ENCODE measurements around the gene LAMC3. TPM values are rescaled to one million over a fixed set of nuclear protein-coding genes. Genes with fewer than 3 reads are reported as not detected.

Gene LAMC3
- total RNA-seq, 1 donor, result not detected

DNA sequence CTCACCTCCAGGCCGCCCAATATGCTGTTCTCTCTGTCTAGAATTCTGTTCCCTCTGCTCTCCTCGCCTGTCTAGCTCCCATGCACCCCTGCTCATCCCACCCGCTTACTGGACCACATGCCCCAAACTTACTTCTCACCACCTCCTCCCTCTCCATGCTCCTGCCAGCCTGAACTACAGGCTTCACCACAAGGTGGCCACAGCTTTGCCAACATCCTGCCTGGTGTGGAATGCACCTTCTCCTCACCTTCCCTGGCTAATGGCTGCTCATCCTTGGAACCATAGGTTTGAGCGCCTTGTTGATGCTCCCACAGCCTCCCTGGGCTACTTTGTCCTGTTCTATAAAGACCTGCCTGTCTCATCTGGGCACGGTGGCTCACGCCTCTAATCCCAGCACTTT is 9.6 kb downstream of the LAMC3 start:
- Histone ChIP-seq H4K20me1 (ENCODE audit: insufficient read depth, low read length) (no peaks in the 10 kb centered on the region), H3K27ac (ENCODE audit: low read depth, low read length) (no peak overlapping the region), H2AFZ (ENCODE audit: low read length) (no peak overlapping the region), H3K36me3 (ENCODE audit: insufficient read depth, low read length) (no peaks in the 10 kb centered on the region), H3K4me3 (ENCODE audit: insufficient read depth, low read length) (no peak overlapping the region), H3K4me1 (ENCODE audit: insufficient read depth, low read length) (peaks cover 5% of the 10 kb centered on the region), H3K79me2 (ENCODE audit: insufficient read depth, low read length) (no peaks in the 10 kb centered on the region), H3K9me3 (ENCODE audit: low read depth, low read length) (peaks cover 3% of the 10 kb centered on the region), H3K27me3 (ENCODE audit: insufficient read depth, low read length) (peaks cover 13% of the 10 kb centered on the region), H3K4me2 (ENCODE audit: insufficient read depth, low read length) (no peak overlapping the region)
- TF ChIP-seq, protein P1, sequence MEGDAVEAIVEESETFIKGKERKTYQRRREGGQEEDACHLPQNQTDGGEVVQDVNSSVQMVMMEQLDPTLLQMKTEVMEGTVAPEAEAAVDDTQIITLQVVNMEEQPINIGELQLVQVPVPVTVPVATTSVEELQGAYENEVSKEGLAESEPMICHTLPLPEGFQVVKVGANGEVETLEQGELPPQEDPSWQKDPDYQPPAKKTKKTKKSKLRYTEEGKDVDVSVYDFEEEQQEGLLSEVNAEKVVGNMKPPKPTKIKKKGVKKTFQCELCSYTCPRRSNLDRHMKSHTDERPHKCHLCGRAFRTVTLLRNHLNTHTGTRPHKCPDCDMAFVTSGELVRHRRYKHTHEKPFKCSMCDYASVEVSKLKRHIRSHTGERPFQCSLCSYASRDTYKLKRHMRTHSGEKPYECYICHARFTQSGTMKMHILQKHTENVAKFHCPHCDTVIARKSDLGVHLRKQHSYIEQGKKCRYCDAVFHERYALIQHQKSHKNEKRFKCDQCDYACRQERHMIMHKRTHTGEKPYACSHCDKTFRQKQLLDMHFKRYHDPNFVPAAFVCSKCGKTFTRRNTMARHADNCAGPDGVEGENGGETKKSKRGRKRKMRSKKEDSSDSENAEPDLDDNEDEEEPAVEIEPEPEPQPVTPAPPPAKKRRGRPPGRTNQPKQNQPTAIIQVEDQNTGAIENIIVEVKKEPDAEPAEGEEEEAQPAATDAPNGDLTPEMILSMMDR (IDR thresholded peaks at IDR 0.05; ENCODE audit: extremely low read depth, low read depth, low read length), result peak; percentile 12
- DNase-seq (ENCODE audit: insufficient read length, low spot score, missing footprints), result peak; percentile 84

DNA sequence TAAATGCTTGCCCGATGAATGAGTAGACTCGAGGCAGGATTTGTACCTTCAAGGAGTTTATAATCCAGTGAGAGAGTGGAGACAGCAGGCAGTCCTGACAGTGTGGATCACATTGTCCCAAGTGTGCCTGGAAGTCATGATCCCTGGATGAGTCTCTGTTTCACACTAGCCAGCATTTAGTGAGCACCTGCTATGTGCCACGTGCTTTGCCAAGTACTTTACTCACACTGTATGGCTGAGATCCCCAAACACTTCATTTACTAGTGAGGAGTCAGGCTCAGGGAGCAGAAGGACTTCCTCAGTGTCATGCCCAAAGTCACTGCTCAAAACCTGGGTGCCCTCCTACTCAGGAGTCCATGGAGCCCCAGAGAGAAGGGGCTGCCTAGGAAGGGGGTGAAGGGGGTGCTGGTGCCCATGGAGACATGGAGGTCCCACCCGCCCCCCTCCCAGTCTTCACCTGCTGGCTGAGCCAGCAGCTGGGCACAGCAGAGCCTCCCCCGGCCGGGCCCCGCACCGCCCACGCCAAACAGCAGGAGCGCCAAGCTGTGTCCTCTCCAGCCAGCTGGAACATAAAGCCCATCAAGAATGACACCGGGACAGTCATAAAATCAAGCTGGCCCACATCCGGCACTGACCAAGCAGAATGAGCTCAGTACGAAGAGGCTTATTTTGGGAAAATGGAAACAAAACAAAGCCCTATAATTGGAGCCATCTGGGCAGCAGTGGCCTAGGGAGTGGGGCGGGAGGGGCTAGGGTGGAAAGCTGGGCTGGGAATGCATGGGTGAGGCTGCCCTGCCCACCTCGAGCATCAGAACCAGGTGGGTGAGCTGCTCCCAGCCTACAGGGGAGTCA is 10.6 kb downstream of the LAMC3 start:
- no peak overlapping the region for H3K27ac ChIP-seq (ENCODE audit: low read depth, low read length)
- H3K9me3 ChIP-seq (ENCODE audit: low read depth, low read length), result peaks cover 3% of the 10 kb centered on the region
- no peak overlapping the region for H2AFZ ChIP-seq (ENCODE audit: low read length)
- H3K4me3 ChIP-seq (ENCODE audit: insufficient read depth, low read length), result no peak overlapping the region
- peak; percentile 75 for DNase-seq (ENCODE audit: insufficient read length, low spot score, missing footprints)
- no peaks in the 10 kb centered on the region for H3K36me3 ChIP-seq (ENCODE audit: insufficient read depth, low read length)
- no peaks in the 10 kb centered on the region for H4K20me1 ChIP-seq (ENCODE audit: insufficient read depth, low read length)
- H3K4me2 ChIP-seq (ENCODE audit: insufficient read depth, low read length), result no peak overlapping the region
- TF ChIP-seq, protein P1 (IDR thresholded peaks at IDR 0.05; ENCODE audit: extremely low read depth, low read depth, low read length), result no peak
- H3K79me2 ChIP-seq (ENCODE audit: insufficient read depth, low read length), result no peaks in the 10 kb centered on the region
- H3K27me3 ChIP-seq (ENCODE audit: insufficient read depth, low read length), result peaks cover 13% of the 10 kb centered on the region
- peaks cover 5% of the 10 kb centered on the region for H3K4me1 ChIP-seq (ENCODE audit: insufficient read depth, low read length)

DNA sequence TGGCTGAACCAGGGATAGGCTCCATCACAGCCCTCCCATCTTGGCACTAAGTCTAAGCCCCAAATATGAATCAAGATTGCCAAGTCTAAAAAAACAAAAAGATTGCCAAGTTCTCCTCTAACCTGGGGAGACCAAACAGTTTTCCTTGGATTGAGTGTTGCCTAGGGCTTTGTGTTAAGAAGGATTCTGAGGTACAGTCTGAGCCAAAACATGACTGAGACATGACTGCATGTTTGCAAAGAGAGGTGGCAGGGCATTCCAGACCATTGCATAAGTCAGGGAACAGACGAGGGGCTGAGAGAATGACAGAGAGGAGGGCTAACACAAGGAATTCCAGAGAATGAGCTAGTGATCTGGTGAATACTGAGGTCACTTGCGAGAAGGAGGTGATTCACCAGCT is 11.4 kb downstream of the LAMC3 start:
- H3K4me1 ChIP-seq (ENCODE audit: insufficient read depth, low read length), result peaks cover 5% of the 10 kb centered on the region
- peak overlapping the region; percentile 21 for H3K4me2 ChIP-seq (ENCODE audit: insufficient read depth, low read length)
- TF ChIP-seq, protein P1 (IDR thresholded peaks at IDR 0.05; ENCODE audit: extremely low read depth, low read depth, low read length), result no peak
- H3K36me3 ChIP-seq (ENCODE audit: insufficient read depth, low read length), result no peaks in the 10 kb centered on the region
- no peaks in the 10 kb centered on the region for H4K20me1 ChIP-seq (ENCODE audit: insufficient read depth, low read length)
- H2AFZ ChIP-seq (ENCODE audit: low read length), result no peak overlapping the region
- no peaks in the 10 kb centered on the region for H3K79me2 ChIP-seq (ENCODE audit: insufficient read depth, low read length)
- H3K4me3 ChIP-seq (ENCODE audit: insufficient read depth, low read length), result no peak overlapping the region
- H3K9me3 ChIP-seq (ENCODE audit: low read depth, low read length), result peaks cover 3% of the 10 kb centered on the region
- peak; percentile 92 for DNase-seq (ENCODE audit: insufficient read length, low spot score, missing footprints)
- peaks cover 13% of the 10 kb centered on the region for H3K27me3 ChIP-seq (ENCODE audit: insufficient read depth, low read length)
- peak overlapping the region; percentile 51 for H3K27ac ChIP-seq (ENCODE audit: low read depth, low read length)

DNA sequence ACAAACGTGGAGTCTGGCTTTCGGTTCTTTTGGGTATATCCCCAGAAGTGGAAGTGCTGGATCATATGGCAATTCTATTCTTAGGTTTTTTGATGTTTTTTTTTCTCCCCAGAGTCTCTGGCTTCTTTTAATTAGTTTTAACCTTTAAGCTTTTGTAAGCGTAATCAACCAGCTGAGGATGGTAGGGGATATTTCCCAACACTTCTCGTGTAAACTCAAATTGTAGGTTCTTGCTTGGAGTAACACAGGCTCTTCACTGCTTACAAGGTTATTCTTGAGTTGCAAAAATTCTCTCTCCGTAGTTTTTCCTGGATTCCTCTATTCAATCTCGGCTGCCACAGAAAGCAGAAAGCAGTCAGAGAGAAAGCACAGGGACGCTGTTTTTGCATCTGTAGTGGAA is 11.9 kb downstream of the LAMC3 start:
- H3K79me2 ChIP-seq (ENCODE audit: insufficient read depth, low read length), result no peaks in the 10 kb centered on the region
- peak overlapping the region; percentile 21 for H3K4me2 ChIP-seq (ENCODE audit: insufficient read depth, low read length)
- DNase-seq (ENCODE audit: insufficient read length, low spot score, missing footprints), result no peak
- no peaks in the 10 kb centered on the region for H3K36me3 ChIP-seq (ENCODE audit: insufficient read depth, low read length)
- H3K4me3 ChIP-seq (ENCODE audit: insufficient read depth, low read length), result no peak overlapping the region
- H3K4me1 ChIP-seq (ENCODE audit: insufficient read depth, low read length), result peaks cover 5% of the 10 kb centered on the region
- peak overlapping the region; percentile 51 for H3K27ac ChIP-seq (ENCODE audit: low read depth, low read length)
- peaks cover 3% of the 10 kb centered on the region for H3K9me3 ChIP-seq (ENCODE audit: low read depth, low read length)
- H4K20me1 ChIP-seq (ENCODE audit: insufficient read depth, low read length), result no peaks in the 10 kb centered on the region
- H2AFZ ChIP-seq (ENCODE audit: low read length), result no peak overlapping the region
- H3K27me3 ChIP-seq (ENCODE audit: insufficient read depth, low read length), result peaks cover 13% of the 10 kb centered on the region
- TF ChIP-seq, protein P1 (IDR thresholded peaks at IDR 0.05; ENCODE audit: extremely low read depth, low read depth, low read length), result no peak
